ENCODE measurements around the gene MS4A2.
"Not testable (repeated sequence)": the region's sequence is repeated elsewhere in the genome, so short reads cannot be mapped to it uniquely, and the experiment has no call there.

Gene MS4A2

GRCh38 chr11:60088364-60088763 lies at the start of gene MS4A2:
TSS of gene MS4A2 (plus strand) at chr11:60088664. CDS start at chr11:60088766, 102 bp downstream.
- DNase-seq, result no peak

DNA sequence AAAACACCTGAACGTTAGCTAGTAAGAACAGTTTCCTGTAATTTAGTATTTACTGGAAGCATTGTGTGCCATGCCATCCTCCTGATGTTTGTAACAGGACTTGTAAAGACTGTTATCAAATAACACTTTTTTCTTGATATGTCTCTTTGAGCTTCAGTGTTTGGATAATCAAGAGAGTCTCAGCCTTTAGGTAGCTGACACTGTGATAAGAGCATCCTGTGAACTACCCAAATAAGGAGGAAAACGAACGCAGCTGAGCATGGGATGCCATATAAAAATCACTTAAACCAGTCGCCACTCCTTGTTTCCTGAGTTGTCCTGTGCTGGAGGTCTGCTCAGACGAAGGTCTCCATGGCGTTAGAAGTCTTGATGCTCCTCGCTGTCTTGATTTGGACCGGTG lies 48.4 kb upstream of the MS4A2 start, which contains the start of gene OOSP2:
TSS of gene OOSP2 (plus strand) at position 301 of the 400 bp plus-strand sequence. CDS start at position 352, 51 bp downstream.
- no peak for DNase-seq

DNA sequence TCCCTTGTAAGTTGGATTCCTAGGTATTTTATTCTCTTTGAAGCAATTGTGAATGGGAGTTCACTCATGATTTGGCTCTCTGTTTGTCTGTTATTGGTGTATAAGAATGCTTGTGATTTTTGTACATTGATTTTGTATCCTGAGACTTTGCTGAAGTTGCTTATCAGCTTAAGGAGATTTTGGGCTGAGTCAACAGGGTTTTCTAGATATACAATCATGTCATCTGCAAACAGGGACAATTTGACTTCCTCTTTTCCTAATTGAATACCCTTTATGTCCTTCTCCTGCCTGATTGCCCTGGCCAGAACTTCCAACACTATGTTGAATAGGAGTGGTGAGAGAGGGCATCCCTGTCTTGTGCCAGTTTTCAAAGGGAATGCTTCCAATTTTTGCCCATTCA lies 38.0 kb upstream of the MS4A2 start:
- DNase-seq, result not testable (repeated sequence)

- DNase-seq, result not testable (repeated sequence)
Measured at GRCh38 chr11:60050839-60051238, 37.6 kb upstream of the MS4A2 start.

GRCh38 chr11:60056349-60056969 lies 32.0 kb upstream of the MS4A2 start, which contains the start of gene MS4A3:
TSS of gene MS4A3 (plus strand) at chr11:60056665. CDS start at chr11:60061161, 4,496 bp downstream.
- no peak for DNase-seq

GRCh38 chr11:60059052-60059451 lies 29.4 kb upstream of the MS4A2 start:
- DNase-seq, result no peak

DNA sequence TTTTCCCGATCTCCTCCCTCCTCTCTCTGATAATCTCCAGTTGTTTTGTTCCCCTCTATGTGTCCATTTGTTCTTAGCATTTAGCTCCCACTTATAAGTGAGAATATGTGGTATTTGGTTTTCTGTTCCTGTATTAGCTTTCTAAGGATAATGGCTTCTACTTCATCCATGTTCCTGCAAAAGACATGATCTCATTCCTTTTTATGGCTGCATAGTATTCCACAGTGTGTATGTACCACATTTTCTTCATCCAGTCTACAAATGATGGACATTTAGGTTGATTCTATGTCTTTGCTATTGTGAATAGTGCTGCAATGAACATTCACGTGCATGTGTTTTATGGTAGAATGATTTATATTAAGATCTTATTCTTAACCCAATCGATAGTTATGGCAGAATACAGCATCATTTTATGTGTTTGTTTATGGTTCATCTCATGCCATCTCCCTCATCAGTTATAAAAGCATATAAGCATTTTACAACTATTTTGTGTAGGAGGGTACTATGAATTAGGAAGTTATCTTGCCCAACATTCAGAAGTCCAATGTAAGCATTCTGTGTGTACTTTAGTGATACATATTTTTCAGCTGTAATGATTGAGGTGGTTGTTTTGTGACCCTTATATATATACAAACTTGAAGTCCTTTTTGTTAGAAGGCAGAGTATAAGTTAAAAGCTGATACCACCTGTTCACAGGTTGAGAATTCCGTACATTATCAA lies 28.8 kb upstream of the MS4A2 start:
- DNase-seq, result no peak

GRCh38 chr11:60064111-60064510 lies 24.4 kb upstream of the MS4A2 start:
- no peak for DNase-seq

GRCh38 chr11:60065801-60066200 lies 22.7 kb upstream of the MS4A2 start:
- no peak for DNase-seq

GRCh38 chr11:60069450-60069849 lies 19.0 kb upstream of the MS4A2 start:
- no peak for DNase-seq

DNA sequence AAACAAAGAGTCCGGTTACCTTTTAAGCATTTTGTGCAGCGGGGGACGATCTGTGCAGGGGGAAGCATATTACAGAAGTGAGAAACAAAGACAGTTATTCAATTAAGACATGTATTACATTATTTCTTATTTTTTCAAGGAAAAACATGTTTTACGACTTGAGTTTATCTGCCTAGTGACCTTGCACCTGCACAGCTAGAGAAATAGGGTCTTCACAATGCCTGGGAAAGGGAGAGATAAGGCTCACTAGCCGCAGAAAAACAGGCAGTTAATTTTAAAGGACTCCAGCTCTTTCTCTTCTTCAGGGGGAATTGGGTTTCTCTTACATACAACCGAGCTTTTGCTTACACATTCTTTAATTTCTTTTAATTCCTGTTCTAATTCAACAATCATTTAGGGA lies 16.8 kb upstream of the MS4A2 start:
- not testable (repeated sequence) for DNase-seq

DNA sequence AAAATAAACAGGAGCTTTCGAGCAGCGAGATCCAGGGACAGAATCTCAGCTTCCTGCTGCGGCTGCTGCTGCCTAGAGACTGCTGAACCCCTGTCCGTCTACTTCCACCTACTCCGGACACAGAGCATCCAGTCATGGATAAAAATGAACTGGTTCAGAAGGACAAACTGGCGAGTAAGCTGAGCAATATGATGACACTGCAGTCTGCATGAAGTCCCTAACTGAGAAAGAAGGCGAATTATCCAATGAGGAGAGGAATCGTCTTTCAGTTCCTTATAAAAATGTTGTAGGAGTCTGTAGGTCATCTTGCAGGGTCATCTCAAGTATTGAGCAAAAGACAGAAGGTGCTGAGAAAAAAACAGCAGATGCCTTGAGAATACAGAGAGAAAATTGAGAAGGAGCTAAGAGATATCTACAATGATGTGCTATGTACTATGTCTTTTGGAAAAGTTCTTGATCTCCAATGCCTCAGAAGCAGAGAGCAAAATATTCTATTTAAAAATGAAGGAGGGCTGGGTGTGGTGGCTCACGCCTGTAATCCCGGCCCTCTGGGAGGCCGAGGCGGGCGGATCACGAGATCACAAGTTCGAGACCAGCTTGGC lies 11.1 kb upstream of the MS4A2 start:
- no peak for DNase-seq

DNA sequence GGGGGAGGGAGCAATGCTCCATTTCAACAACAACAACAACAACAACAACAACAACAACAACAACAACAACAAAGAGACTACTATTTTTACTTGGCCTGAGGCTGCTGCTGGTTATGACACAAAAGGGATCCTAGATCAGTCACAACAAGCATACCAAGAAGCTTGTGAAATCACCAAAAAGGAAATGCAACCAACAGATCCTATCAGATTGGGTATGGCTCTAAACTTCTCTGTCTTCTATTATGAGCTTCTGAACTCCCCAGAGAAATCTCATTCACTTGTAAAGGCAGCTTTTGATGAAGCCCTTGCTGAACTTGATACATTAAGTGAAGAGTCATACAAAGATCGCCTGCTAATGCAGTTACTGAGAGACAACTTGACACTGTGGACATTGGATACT lies 10.5 kb upstream of the MS4A2 start:
- DNase-seq, result no peak

GRCh38 chr11:60078745-60079144 lies 9.7 kb upstream of the MS4A2 start:
- DNase-seq, result no peak

DNA sequence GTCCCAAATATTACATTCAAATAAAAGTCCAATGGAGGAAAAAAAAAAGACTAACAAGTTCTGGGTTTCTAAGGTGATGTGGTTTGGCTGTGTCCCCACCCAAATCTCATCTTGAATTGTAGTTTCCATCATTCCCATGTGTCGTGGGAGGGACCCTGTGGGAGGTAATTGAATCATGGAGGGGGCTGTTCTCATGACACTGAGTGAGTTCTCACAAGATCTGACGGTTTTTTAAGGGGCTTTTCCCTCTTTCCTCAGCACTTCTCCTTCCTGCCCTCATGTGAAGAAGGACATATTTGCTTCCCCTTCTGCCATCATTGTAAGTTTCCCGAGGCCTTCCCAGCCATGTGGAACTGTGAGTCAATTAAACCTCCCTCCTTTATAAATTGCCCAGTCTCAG lies 7.9 kb upstream of the MS4A2 start:
- DNase-seq, result no peak

GRCh38 chr11:60084631-60085273 lies 3.7 kb upstream of the MS4A2 start:
- DNase-seq, result no peak

- DNase-seq, result no peak
Measured at GRCh38 chr11:60085909-60086308, 2.6 kb upstream of the MS4A2 start.

GRCh38 chr11:60087239-60087638 lies 1.2 kb upstream of the MS4A2 start:
- DNase-seq, result no peak

DNA sequence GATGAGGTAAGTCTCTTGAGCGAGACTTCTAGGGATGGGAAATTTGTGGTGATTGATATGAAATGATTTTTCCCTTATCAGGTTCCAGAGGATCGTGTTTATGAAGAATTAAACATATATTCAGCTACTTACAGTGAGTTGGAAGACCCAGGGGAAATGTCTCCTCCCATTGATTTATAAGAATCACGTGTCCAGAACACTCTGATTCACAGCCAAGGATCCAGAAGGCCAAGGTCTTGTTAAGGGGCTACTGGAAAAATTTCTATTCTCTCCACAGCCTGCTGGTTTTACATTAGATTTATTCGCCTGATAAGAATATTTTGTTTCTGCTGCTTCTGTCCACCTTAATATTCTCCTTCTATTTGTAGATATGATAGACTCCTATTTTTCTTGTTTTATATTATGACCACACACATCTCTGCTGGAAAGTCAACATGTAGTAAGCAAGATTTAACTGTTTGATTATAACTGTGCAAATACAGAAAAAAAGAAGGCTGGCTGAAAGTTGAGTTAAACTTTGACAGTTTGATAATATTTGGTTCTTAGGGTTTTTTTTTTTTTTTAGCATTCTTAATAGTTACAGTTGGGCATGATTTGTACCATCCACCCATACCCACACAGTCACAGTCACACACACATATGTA lies 7.1 kb downstream of the MS4A2 start:
- DNase-seq, result no peak

DNA sequence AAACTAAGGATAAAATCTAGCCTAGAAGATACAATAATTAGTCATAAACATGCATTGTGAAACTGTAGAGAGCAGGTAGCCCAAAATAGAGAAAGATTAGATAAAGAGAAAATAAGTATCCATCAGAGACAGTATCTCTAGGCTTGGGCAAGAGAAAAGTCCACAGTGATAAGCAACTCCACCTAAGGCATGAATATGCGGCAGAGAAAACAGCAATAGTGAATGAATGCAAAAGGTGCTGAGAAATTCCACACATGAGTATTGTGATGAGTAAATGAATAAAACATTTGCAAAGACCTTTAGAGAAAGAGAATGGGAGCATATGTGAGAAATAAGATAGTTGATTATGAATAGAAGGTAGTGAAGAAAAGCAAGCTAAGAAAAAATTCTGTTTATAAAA lies 8.7 kb downstream of the MS4A2 start:
- DNase-seq, result no peak

- DNase-seq, result no peak
Measured at GRCh38 chr11:60098508-60098907, 10.0 kb downstream of the MS4A2 start.

GRCh38 chr11:60100516-60100915 lies 12.1 kb downstream of the MS4A2 start:
- DNase-seq, result no peak

- DNase-seq, result not testable (repeated sequence)
Measured at GRCh38 chr11:60101368-60101767, 12.9 kb downstream of the MS4A2 start.
